ENCODE measurements around the gene OR13J1. TPM values are rescaled to one million over a fixed set of nuclear protein-coding genes. Genes with fewer than 3 reads are reported as not detected.

Gene OR13J1
- total RNA-seq, 1 donor from 2014 or later: not detected

- intact Hi-C loops (cut with micrococcal nuclease): loop anchor here (5.0 to 10.0 kb wide), 2 partner anchors 37 to 115 kb away; no protein-coding TSS in a partner anchor
- Histone ChIP-seq H3K4me1 (peaks cover 87% of the 10 kb centered on the region), H3K4me3 (peak overlapping the region; percentile 67)
These were observed 39.7 kb upstream of the OR13J1 start for GRCh38 chr9:35909687-35910612.

GRCh38 chr9:35909274-35909673, 39.1 kb upstream of the OR13J1 start, which contains the start of gene SPAAR:
Gene SPAAR (plus strand): TSS chr9:35909490. CDS start chr9:35910464, 974 bp downstream.
- Histone ChIP-seq H3K27ac (replicated peaks) (peak within 1 kb of the TSS; percentile 98), H3K4me1 (peaks cover 87% of the 10 kb centered on the region), H3K27me3 (ENCODE audit: low read depth) (no peaks in the 10 kb centered on the region), H3K4me3 (peak within 1 kb of the TSS; percentile 67), H3K36me3 (no peaks in the 10 kb centered on the region), H3K9me3 (replicated peaks) (no peaks in the 10 kb centered on the region)
- DNase-seq: peak; percentile 46
- TF ChIP-seq CTCF (IDR thresholded peaks at IDR 0.05; ENCODE audit: borderline replicate concordance): no peak
- intact Hi-C loops (cut with micrococcal nuclease): loop anchor here (5.0 to 10.0 kb wide), 2 partner anchors 38 to 116 kb away; no protein-coding TSS in a partner anchor

More at GRCh38 chr9:35909687-35910612, 39.7 kb upstream of the OR13J1 start:
- DNase-seq: peak; percentile 67
- Histone ChIP-seq H3K27ac (replicated peaks) (peak overlapping the region; percentile 98), H3K9me3 (replicated peaks) (no peaks in the 10 kb centered on the region), H3K27me3 (ENCODE audit: low read depth) (no peaks in the 10 kb centered on the region), H3K36me3 (no peaks in the 10 kb centered on the region)
- TF ChIP-seq CTCF (IDR thresholded peaks at IDR 0.05; ENCODE audit: borderline replicate concordance): no peak

- Histone ChIP-seq H3K27me3 (ENCODE audit: low read depth) (no peaks in the 10 kb centered on the region), H3K9me3 (replicated peaks) (no peaks in the 10 kb centered on the region), H3K4me1 (peaks cover 91% of the 10 kb centered on the region), H3K27ac (replicated peaks) (peak overlapping the region; percentile 98), H3K36me3 (no peaks in the 10 kb centered on the region), H3K4me3 (peak overlapping the region; percentile 67)
- peak; percentile 59 for DNase-seq
- intact Hi-C loops (cut with micrococcal nuclease): loop anchor here (5.0 to 10.0 kb wide), 2 partner anchors 39 to 116 kb away; no protein-coding TSS in a partner anchor
- no peak for TF ChIP-seq CTCF (IDR thresholded peaks at IDR 0.05; ENCODE audit: borderline replicate concordance)
These were observed 38.4 kb upstream of the OR13J1 start for GRCh38 chr9:35908504-35909125.

- Histone ChIP-seq H3K4me3 (peak overlapping the region; percentile 67), H3K36me3 (no peaks in the 10 kb centered on the region)
- intact Hi-C loops (cut with micrococcal nuclease): loop anchor here (5.0 to 10.0 kb wide), 2 partner anchors 39 to 117 kb away; no protein-coding TSS in a partner anchor
These were observed 37.7 kb upstream of the OR13J1 start for GRCh38 chr9:35907711-35908503.

More at GRCh38 chr9:35907711-35908503, 37.7 kb upstream of the OR13J1 start:
- no peak for TF ChIP-seq CTCF (IDR thresholded peaks at IDR 0.05; ENCODE audit: borderline replicate concordance)
- H3K27me3 ChIP-seq (ENCODE audit: low read depth): no peaks in the 10 kb centered on the region
- no peaks in the 10 kb centered on the region for H3K9me3 ChIP-seq (replicated peaks)
- peaks cover 96% of the 10 kb centered on the region for H3K4me1 ChIP-seq
- peak; percentile 75 for DNase-seq
- H3K27ac ChIP-seq (replicated peaks): peak overlapping the region; percentile 98

Data from left ventricle myocardium inferior (tissue), 1 donor.